Measurements from ENCODE around the gene TPI1.

The TPI1 gene
- 220 to 531 (median 228) reads per million in 4 experiments for total RNA-seq

GRCh38 chr12:6867413-6868210 is at the start of gene TPI1:
Gene TPI1, plus strand, starts transcription at chr12:6867531. Its CDS starts 36 bp downstream, at chr12:6867567.
- DNase-seq = peak; percentile 69

GRCh38 chr12:6817662-6818157 is 49.6 kb upstream of the TPI1 start:
- no peak for DNase-seq

GRCh38 chr12:6818222-6818621 is 49.1 kb upstream of the TPI1 start:
- DNase-seq = no peak

- no peak for DNase-seq
Observed at GRCh38 chr12:6818645-6819044, 48.7 kb upstream of the TPI1 start.

- no peak for DNase-seq
Observed at GRCh38 chr12:6819106-6820030, 48.0 kb upstream of the TPI1 start.

GRCh38 chr12:6820166-6820565 is 47.2 kb upstream of the TPI1 start:
- DNase-seq = no peak

- no peak for DNase-seq
Observed at GRCh38 chr12:6821591-6822425, 45.5 kb upstream of the TPI1 start, which contains the start of gene GPR162. Gene GPR162, plus strand, starts transcription at chr12:6821821. Its CDS starts 2,078 bp downstream, at chr12:6823899.

GRCh38 chr12:6822426-6823135 is 44.8 kb upstream of the TPI1 start:
- no peak for DNase-seq

- DNase-seq = no peak
Observed at GRCh38 chr12:6823182-6824084, 43.9 kb upstream of the TPI1 start.

GRCh38 chr12:6824085-6824775 is 43.1 kb upstream of the TPI1 start:
- DNase-seq = no peak

- no peak for DNase-seq
Observed at GRCh38 chr12:6824901-6825381, 42.4 kb upstream of the TPI1 start.

GRCh38 chr12:6825398-6826124 is 41.8 kb upstream of the TPI1 start:
- peak; percentile 69 for DNase-seq

GRCh38 chr12:6826125-6826733 is 41.1 kb upstream of the TPI1 start:
- DNase-seq = no peak

- no peak for DNase-seq
Observed at GRCh38 chr12:6826734-6827436, 40.4 kb upstream of the TPI1 start.

- DNase-seq = peak; percentile 12
Observed at GRCh38 chr12:6827437-6827911, 39.9 kb upstream of the TPI1 start.

- DNase-seq = no peak
Observed at GRCh38 chr12:6827982-6828780, 39.1 kb upstream of the TPI1 start, which contains the start of gene P3H3. Gene P3H3, plus strand, starts transcription at chr12:6828407. Its CDS starts 34 bp downstream, at chr12:6828441.
